Hepatocyte (in vitro differentiated cells): ENCODE results near the gene TP53I3.

Experiments
- EZH2 ChIP-seq: fragments of 200-600 bp; sonication (generic); IDR thresholded peaks from 2 replicates; pipeline ENCODE4 v1.6.1; 2016; ENCODE audit warnings: antibody characterized with exemption, mild to moderate bottlenecking, borderline replicate concordance
- EZH2phosphoT487 ChIP-seq: fragments of 200-600 bp; sonication (generic); IDR thresholded peaks from one replicate; pipeline ENCODE4 v1.6.1; 2018; ENCODE audit warnings: antibody characterized with exemption, mild to moderate bottlenecking, low read depth, moderate library complexity; ENCODE audit not compliant: unreplicated experiment, severe bottlenecking
- TF ChIP-seq, protein P1 (sequence below): fragments of 200-600 bp; sonication (generic); IDR thresholded peaks from 2 replicates; pipeline ENCODE4 v1.5.1; 2016; ENCODE audit warnings: antibody characterized with exemption, mild to moderate bottlenecking; ENCODE audit not compliant: poor library complexity

DNA sequence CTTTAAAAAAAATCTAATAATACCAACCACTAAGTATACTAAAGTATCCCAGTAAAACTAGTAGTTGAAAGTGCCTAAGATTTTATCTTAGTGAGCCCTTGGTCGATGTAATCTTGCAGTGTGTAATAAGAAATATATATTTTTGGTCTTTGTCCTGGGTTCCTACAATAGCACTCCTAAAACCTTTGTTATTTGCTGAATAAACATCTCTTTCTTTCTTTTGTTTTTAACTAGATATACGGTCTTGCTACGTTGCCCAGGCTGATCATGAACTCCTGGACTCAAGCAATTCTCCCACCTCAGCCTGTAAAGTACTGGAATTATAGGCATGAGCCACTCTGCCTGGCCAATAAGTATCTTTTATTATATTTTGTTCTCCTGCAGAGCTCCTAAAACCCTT, 2.4 kb upstream of the TP53I3 start:
- TF ChIP-seq, protein P1, sequence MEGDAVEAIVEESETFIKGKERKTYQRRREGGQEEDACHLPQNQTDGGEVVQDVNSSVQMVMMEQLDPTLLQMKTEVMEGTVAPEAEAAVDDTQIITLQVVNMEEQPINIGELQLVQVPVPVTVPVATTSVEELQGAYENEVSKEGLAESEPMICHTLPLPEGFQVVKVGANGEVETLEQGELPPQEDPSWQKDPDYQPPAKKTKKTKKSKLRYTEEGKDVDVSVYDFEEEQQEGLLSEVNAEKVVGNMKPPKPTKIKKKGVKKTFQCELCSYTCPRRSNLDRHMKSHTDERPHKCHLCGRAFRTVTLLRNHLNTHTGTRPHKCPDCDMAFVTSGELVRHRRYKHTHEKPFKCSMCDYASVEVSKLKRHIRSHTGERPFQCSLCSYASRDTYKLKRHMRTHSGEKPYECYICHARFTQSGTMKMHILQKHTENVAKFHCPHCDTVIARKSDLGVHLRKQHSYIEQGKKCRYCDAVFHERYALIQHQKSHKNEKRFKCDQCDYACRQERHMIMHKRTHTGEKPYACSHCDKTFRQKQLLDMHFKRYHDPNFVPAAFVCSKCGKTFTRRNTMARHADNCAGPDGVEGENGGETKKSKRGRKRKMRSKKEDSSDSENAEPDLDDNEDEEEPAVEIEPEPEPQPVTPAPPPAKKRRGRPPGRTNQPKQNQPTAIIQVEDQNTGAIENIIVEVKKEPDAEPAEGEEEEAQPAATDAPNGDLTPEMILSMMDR = no peak
- TF ChIP-seq EZH2phosphoT487 (no peak), EZH2 (no peak)
